Activated CD4-positive, alpha-beta memory T cell treated with anti-CD3 and anti-CD28 coated beads for 36 hours (primary cell): ENCODE data around the gene CEP250. TPM values are rescaled to one million over a fixed set of nuclear protein-coding genes. Genes with fewer than 3 reads are reported as not detected.
"Not testable (repeated sequence)": the region's sequence is repeated elsewhere in the genome, so short reads cannot be mapped to it uniquely, and the experiment has no call there.

Experiments
- CTCF ChIA-PET: fragments of 350-600 bp; sonication (Branson Sonifier 250); formaldehyde crosslinking; loops from one replicate; lab custom pipeline; 2021; ENCODE audit warnings: antibody characterized with exemption, inconsistent platforms; lab: Charles Lee
- POLR2A ChIA-PET: fragments of 350-600 bp; sonication (Branson Sonifier 250); formaldehyde crosslinking; loops from one replicate; lab custom pipeline; 2021; ENCODE audit warnings: antibody characterized with exemption; lab: Charles Lee
- DNase-seq: peaks from one replicate; pipeline ENCODE4 v3.0.0-alpha.2; 2020
- H3K27ac Mint-ChIP-seq: one replicate; pipeline ENCODE4 v1.8.0; 2021; ENCODE audit warnings: mixed read lengths
- H3K27me3 Mint-ChIP-seq: one replicate; pipeline ENCODE4 v1.8.0; 2021; ENCODE audit warnings: mixed read lengths
- H3K36me3 Mint-ChIP-seq: one replicate; pipeline ENCODE4 v1.8.0; 2021; ENCODE audit warnings: mixed read lengths
- H3K4me1 Mint-ChIP-seq: one replicate; pipeline ENCODE4 v1.8.0; 2021; ENCODE audit warnings: low read depth, mixed read lengths
- H3K4me3 Mint-ChIP-seq: one replicate; pipeline ENCODE4 v1.8.0; 2021; ENCODE audit warnings: mild to moderate bottlenecking, mixed read lengths
- H3K9me3 Mint-ChIP-seq: one replicate; pipeline ENCODE4 v1.8.0; 2021; ENCODE audit warnings: mixed read lengths
- intact Hi-C: fragments of 100-400 bp; cut with micrococcal nuclease; formaldehyde crosslinking; loops from one replicate; pipeline ENCODE4 v1.15.1; 2023
- total RNA-seq, 2 experiments: library from RNA; stranded (reverse); gene quantifications; one replicate each; pipeline ENCODE4 v1.2.3, GENCODE V29; 2021

CEP250 gene
- total RNA-seq, 2 experiments from 2014 or later, result 47.2 to 60.8 TPM

- peaks cover 3% of the 10 kb centered on the region for H3K27me3 Mint-ChIP-seq
- DNase-seq, result no peak
- no peak overlapping the region for H3K27ac Mint-ChIP-seq
- intact Hi-C loops, result no loop called here
- ChIA-PET POLR2A (no interaction called here), CTCF (interaction anchor here (1.1 to 2.4 kb wide), 2 partner anchors 11 to 131 kb away, joined by 4 to 18 read pairs; no protein-coding TSS in a partner anchor)
- H3K4me1 Mint-ChIP-seq, result no peaks in the 10 kb centered on the region
- H3K9me3 Mint-ChIP-seq, result no peaks in the 10 kb centered on the region
- no peaks in the 10 kb centered on the region for H3K36me3 Mint-ChIP-seq
- H3K4me3 Mint-ChIP-seq, result no peak overlapping the region
Observed at GRCh38 chr20:35436177-35436573, 19.2 kb upstream of the CEP250 start.

- H3K4me3 Mint-ChIP-seq, result no peak overlapping the region
- intact Hi-C loops, result no loop called here
- peaks cover 3% of the 10 kb centered on the region for H3K27me3 Mint-ChIP-seq
- no peaks in the 10 kb centered on the region for H3K36me3 Mint-ChIP-seq
- H3K27ac Mint-ChIP-seq, result no peak overlapping the region
- DNase-seq, result no peak
- H3K9me3 Mint-ChIP-seq, result no peaks in the 10 kb centered on the region
- H3K4me1 Mint-ChIP-seq, result no peaks in the 10 kb centered on the region
- ChIA-PET POLR2A (no interaction called here), CTCF (interaction anchor here (0.6 to 2.4 kb wide), 4 partner anchors 10 to 594 kb away, joined by 3 to 18 read pairs (median 8); no protein-coding TSS in a partner anchor)
Observed at GRCh38 chr20:35437599-35437998, 17.8 kb upstream of the CEP250 start.

- Mint-ChIP-seq H3K27ac (no peak overlapping the region), H3K4me3 (no peak overlapping the region), H3K9me3 (no peaks in the 10 kb centered on the region), H3K4me1 (peaks cover 7% of the 10 kb centered on the region), H3K27me3 (peaks cover 7% of the 10 kb centered on the region), H3K36me3 (no peaks in the 10 kb centered on the region)
- intact Hi-C loops, result no loop called here
- CTCF ChIA-PET, result interaction anchor here (1.0 to 5.7 kb wide), 2 partner anchors 11 to 139 kb away, joined by 3 to 47 read pairs; no protein-coding TSS in a partner anchor
- POLR2A ChIA-PET, result no interaction called here
- no peak for DNase-seq
Observed at GRCh38 chr20:35443003-35443402, 12.4 kb upstream of the CEP250 start.

- DNase-seq, result no peak
- intact Hi-C loops, result no loop called here
- Mint-ChIP-seq H3K9me3 (no peaks in the 10 kb centered on the region), H3K27me3 (peaks cover 7% of the 10 kb centered on the region), H3K27ac (no peak overlapping the region), H3K36me3 (no peaks in the 10 kb centered on the region), H3K4me3 (no peak overlapping the region), H3K4me1 (peaks cover 7% of the 10 kb centered on the region)
- POLR2A ChIA-PET, result no interaction called here
- CTCF ChIA-PET, result interaction anchor here (3.8 to 7.2 kb wide), 2 partner anchors 10 to 139 kb away, joined by 15 to 99 read pairs; partner anchors contain the start of gene CEP250
Observed at GRCh38 chr20:35444226-35444625, 11.2 kb upstream of the CEP250 start.

GRCh38 chr20:35446356-35447078 lies 8.9 kb upstream of the CEP250 start:
- Mint-ChIP-seq H3K27ac (no peak overlapping the region), H3K9me3 (no peaks in the 10 kb centered on the region), H3K36me3 (no peaks in the 10 kb centered on the region), H3K4me1 (peaks cover 7% of the 10 kb centered on the region), H3K4me3 (peak overlapping the region; percentile 70), H3K27me3 (peaks cover 4% of the 10 kb centered on the region)
- ChIA-PET CTCF (interaction anchor here (0.6 to 7.2 kb wide), 17 partner anchors 8 to 369 kb away, joined by 3 to 99 read pairs (median 4); partner anchors contain the start of genes CEP250, EDEM2 and GDF5), POLR2A (no interaction called here)
- no peak for DNase-seq
- intact Hi-C loops, result loop anchor here (1.0 to 5.0 kb wide), 2 partner anchors 34 to 143 kb away; partner anchors contain the start of gene UQCC1

- Mint-ChIP-seq H3K27ac (no peak overlapping the region), H3K36me3 (no peaks in the 10 kb centered on the region), H3K27me3 (peaks cover 4% of the 10 kb centered on the region), H3K4me1 (peaks cover 7% of the 10 kb centered on the region), H3K9me3 (no peaks in the 10 kb centered on the region), H3K4me3 (peak overlapping the region; percentile 83)
- CTCF ChIA-PET, result interaction anchor here (0.6 to 7.2 kb wide), 24 partner anchors 7 to 914 kb away, joined by 3 to 99 read pairs (median 4); partner anchors contain the start of genes CEP250, EDEM2, EIF6 and GDF5
- intact Hi-C loops, result loop anchor here (1.0 to 5.0 kb wide), 2 partner anchors 35 to 144 kb away; partner anchors contain the start of gene UQCC1
- peak; percentile 94 for DNase-seq
- POLR2A ChIA-PET, result interaction anchor here (0.6 to 1.1 kb wide), 2 partner anchors 142 to 145 kb away, joined by 3 to 4 read pairs; no protein-coding TSS in a partner anchor
Observed at GRCh38 chr20:35447082-35447789, 8.2 kb upstream of the CEP250 start.

GRCh38 chr20:35448788-35449373 lies 6.5 kb upstream of the CEP250 start:
- DNase-seq, result no peak
- H3K27ac Mint-ChIP-seq, result no peak overlapping the region
- H3K36me3 Mint-ChIP-seq, result no peaks in the 10 kb centered on the region
- POLR2A ChIA-PET, result no interaction called here
- peaks cover 2% of the 10 kb centered on the region for H3K27me3 Mint-ChIP-seq
- no peaks in the 10 kb centered on the region for H3K9me3 Mint-ChIP-seq
- intact Hi-C loops, result loop anchor here (5.0 kb wide), 1 partner anchor 37 kb away; the partner anchor contains the start of gene UQCC1
- peaks cover 14% of the 10 kb centered on the region for H3K4me1 Mint-ChIP-seq
- CTCF ChIA-PET, result interaction anchor here (0.6 to 7.2 kb wide), 5 partner anchors 15 to 453 kb away, joined by 3 to 99 read pairs (median 3); no protein-coding TSS in a partner anchor
- no peak overlapping the region for H3K4me3 Mint-ChIP-seq

- peaks cover 17% of the 10 kb centered on the region for H3K4me1 Mint-ChIP-seq
- not testable (repeated sequence) for DNase-seq, H3K27ac Mint-ChIP-seq, H3K9me3 Mint-ChIP-seq, H3K36me3 Mint-ChIP-seq, H3K27me3 Mint-ChIP-seq, H3K4me3 Mint-ChIP-seq
- ChIA-PET CTCF (interaction anchor here (0.7 to 7.2 kb wide), 3 partner anchors 17 to 815 kb away, joined by 3 to 99 read pairs (median 3); no protein-coding TSS in a partner anchor), POLR2A (interaction anchor here (0.6 kb wide), 1 partner anchor 117 kb away, joined by 4 read pairs; no protein-coding TSS in a partner anchor)
- intact Hi-C loops, result loop anchor here (5.0 to 10.0 kb wide), 3 partner anchors 38 to 355 kb away; partner anchors contain the start of genes EDEM2, TRPC4AP and UQCC1
Observed at GRCh38 chr20:35449855-35450254, 5.5 kb upstream of the CEP250 start.

- CTCF ChIA-PET, result interaction anchor here (0.6 kb wide), 1 partner anchor 354 kb away, joined by 3 read pairs; no protein-coding TSS in a partner anchor
- H3K9me3 Mint-ChIP-seq, result no peaks in the 10 kb centered on the region
- H3K27me3 Mint-ChIP-seq, result no peaks in the 10 kb centered on the region
- DNase-seq, result no peak
- POLR2A ChIA-PET, result no interaction called here
- H3K4me3 Mint-ChIP-seq, result no peak overlapping the region
- no peak overlapping the region for H3K27ac Mint-ChIP-seq
- no peaks in the 10 kb centered on the region for H3K36me3 Mint-ChIP-seq
- intact Hi-C loops, result loop anchor here (5.0 to 10.0 kb wide), 2 partner anchors 304 to 356 kb away; partner anchors contain the start of genes EDEM2 and TRPC4AP
- H3K4me1 Mint-ChIP-seq, result peaks cover 21% of the 10 kb centered on the region
Observed at GRCh38 chr20:35451295-35451694, 4.1 kb upstream of the CEP250 start.

GRCh38 chr20:35453647-35454046 lies 1.8 kb upstream of the CEP250 start:
- Mint-ChIP-seq H3K9me3 (no peaks in the 10 kb centered on the region), H3K27me3 (no peaks in the 10 kb centered on the region), H3K36me3 (no peaks in the 10 kb centered on the region), H3K4me3 (peak overlapping the region; percentile 88), H3K27ac (no peak overlapping the region), H3K4me1 (peaks cover 28% of the 10 kb centered on the region)
- CTCF ChIA-PET, result interaction anchor here (1.2 to 3.9 kb wide), 6 partner anchors 8 to 500 kb away, joined by 3 to 49 read pairs (median 7); partner anchors contain the start of genes EIF6 and SCAND1
- POLR2A ChIA-PET, result no interaction called here
- intact Hi-C loops, result loop anchor here (2.0 to 10.0 kb wide), 3 partner anchors 165 to 359 kb away; partner anchors contain the start of genes EDEM2 and TRPC4AP
- no peak for DNase-seq

GRCh38 chr20:35456700-35457099 lies 1.3 kb downstream of the CEP250 start:
- ChIA-PET CTCF (interaction anchor here (2.0 kb wide), 1 partner anchor 9 kb away, joined by 6 read pairs; no protein-coding TSS in a partner anchor), POLR2A (interaction anchor here (0.6 to 1.3 kb wide), 5 partner anchors 13 to 754 kb away, joined by 3 to 4 read pairs (median 3); partner anchors contain the start of genes NFS1 and ROMO1)
- not testable (repeated sequence) for DNase-seq, H3K4me3 Mint-ChIP-seq, H3K27ac Mint-ChIP-seq, H3K36me3 Mint-ChIP-seq, H3K9me3 Mint-ChIP-seq, H3K27me3 Mint-ChIP-seq
- peaks cover 28% of the 10 kb centered on the region for H3K4me1 Mint-ChIP-seq
- intact Hi-C loops, result loop anchor here (5.0 to 10.0 kb wide), 3 partner anchors 86 to 362 kb away; partner anchors contain the start of genes CPNE1, ERGIC3, RBM12 and TRPC4AP
